ENCODE results near the gene TPH2. TPM values are rescaled to one million over a fixed set of nuclear protein-coding genes. Genes with fewer than 3 reads are reported as not detected.

TPH2 gene
- not detected in 2 replicates for total RNA-seq (ENCODE audit: low replicate concordance)

DNA sequence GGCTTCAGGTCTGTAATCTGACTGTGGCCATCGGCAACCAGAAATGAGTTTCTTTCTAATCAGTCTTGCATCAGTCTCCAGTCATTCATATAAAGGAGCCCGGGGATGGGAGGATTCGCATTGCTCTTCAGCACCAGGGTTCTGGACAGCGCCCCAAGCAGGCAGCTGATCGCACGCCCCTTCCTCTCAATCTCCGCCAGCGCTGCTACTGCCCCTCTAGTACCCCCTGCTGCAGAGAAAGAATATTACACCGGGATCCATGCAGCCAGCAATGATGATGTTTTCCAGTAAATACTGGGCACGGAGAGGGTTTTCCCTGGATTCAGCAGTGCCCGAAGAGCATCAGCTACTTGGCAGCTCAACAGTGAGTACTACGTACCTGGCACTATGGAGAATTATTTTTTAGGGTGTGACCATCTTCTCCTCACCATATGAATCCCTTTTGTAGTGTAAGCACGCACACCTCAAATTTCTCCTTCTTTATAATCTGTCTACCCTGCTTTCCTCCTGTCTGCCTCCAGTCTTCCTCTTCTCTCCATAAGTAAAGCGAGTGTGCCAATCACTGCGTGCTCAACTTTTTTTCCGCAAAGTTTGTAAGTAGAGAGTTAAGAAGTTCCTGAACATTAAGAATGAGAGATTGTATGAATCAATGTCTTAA, at the start of gene TPH2:
TPH2 (plus strand) TSS at position 118 of the 658 bp plus-strand sequence; CDS start at position 260, 142 bp downstream.

Other genes with a start within 250 kb of the TPH2 start
- 23.1 and 35.9 TPM in 2 replicates for gene RAB21, start 184.0 kb upstream of the TPH2 start, total RNA-seq (ENCODE audit: low replicate concordance)
- gene TBC1D15, start 99.1 kb upstream of the TPH2 start, total RNA-seq (ENCODE audit: low replicate concordance), result 15.9 and 27.4 TPM in 2 replicates